HCT116 (cell line): ENCODE data around the gene WDR90.

ENCODE experiments used
- CBX3 ChIP-seq: IDR thresholded peaks from 2 replicates; pipeline ENCODE4 v1.6.1; 2012; ENCODE audit warnings: low read depth
- CTCF ChIP-seq, 3 experiments: fragments of 200-600 bp in 1 of 3; sonication (generic) in 1 of 3; IDR thresholded peaks in 2 of 3; conservative IDR thresholded peaks in 1 of 3; 2 replicates each; pipeline ENCODE4 v1.5.1; 2012 to 2017; ENCODE audit warnings: low read depth in 2 of 3, low read length in 2 of 3, antibody characterized with exemption in 1 of 3, borderline replicate concordance in 1 of 3, control low read depth in 1 of 3, mild to moderate bottlenecking in 1 of 3, mixed read lengths in 1 of 3, mixed run types in 1 of 3, moderate library complexity in 1 of 3; ENCODE audit not compliant: insufficient read depth in 1 of 3
- EZH2phosphoT487 ChIP-seq: fragments of 200-600 bp; IDR thresholded peaks from 2 replicates; pipeline ENCODE4 v1.6.1; 2018; ENCODE audit warnings: antibody characterized with exemption, borderline replicate concordance
- POLR2A ChIP-seq: IDR thresholded peaks from 2 replicates; pipeline ENCODE4 v1.7.0; 2011; ENCODE audit warnings: borderline replicate concordance; ENCODE audit not compliant: insufficient read depth, insufficient read length; ENCODE audit errors: extremely low read depth
- POLR2AphosphoS5 ChIP-seq: IDR thresholded peaks from 2 replicates; pipeline ENCODE4 v1.6.1; 2011; ENCODE audit warnings: mild to moderate bottlenecking, low read depth, low read length, moderate library complexity
- RAD21 ChIP-seq: IDR thresholded peaks from 2 replicates; pipeline ENCODE4 v1.6.1; 2012; ENCODE audit warnings: low read depth, mild to moderate bottlenecking
- REST ChIP-seq: IDR thresholded peaks from 2 replicates; pipeline ENCODE4 v1.6.1; 2012; ENCODE audit warnings: low read depth
- SIN3A ChIP-seq: IDR thresholded peaks from 2 replicates; pipeline ENCODE4 v1.6.1; 2012; ENCODE audit warnings: low read depth
- ZBTB33 ChIP-seq: IDR thresholded peaks from 2 replicates; pipeline ENCODE4 v1.6.1; 2011; ENCODE audit warnings: mild to moderate bottlenecking, low read length, moderate library complexity; ENCODE audit not compliant: insufficient replicate concordance; ENCODE audit errors: extremely low read depth
- ZNF274 ChIP-seq: fragments of 200-500 bp; sonication (Bioruptor generic); IDR thresholded peaks from 2 replicates; pipeline ENCODE4 v1.6.1; 2014; ENCODE audit warnings: mild to moderate bottlenecking, low read depth, low read length, inconsistent platforms

- TF ChIP-seq EZH2phosphoT487 (no peak), ZNF274 (no peak), CTCF (IDR thresholded peaks at IDR 0.05 in 2 of 3, conservative IDR thresholded peaks at IDR 0.05 in 1 of 3; ENCODE audit: borderline replicate concordance in 1 of 3, insufficient read depth in 1 of 3, low read depth in 2 of 3, low read length in 2 of 3) (no peak), POLR2A (no peak), RAD21 (no peak), ZBTB33 (no peak), CBX3 (no peak), SIN3A (no peak), REST (no peak), POLR2AphosphoS5 (no peak)
These were observed 45.2 kb upstream of the WDR90 start for GRCh38 chr16:603933-604332.
